ENCODE results near the gene SH3D21.

- TF ChIP-seq CTCF (IDR thresholded peaks at IDR 0.05) (no peak), POLR2A (IDR thresholded peaks at IDR 0.05) (no peak)
These were observed 61.6 kb downstream of the SH3D21 start for GRCh38 chr1:36367798-36368197.
